GM23338 (cell line): ENCODE data around the gene GDI2.

Experiments used
- CREB1 ChIP-seq: fragments of 250-450 bp; sonication (Bioruptor Pico); IDR thresholded peaks from 2 replicates; pipeline ENCODE4 v1.5.0; 2020; ENCODE audit warnings: low read depth, mild to moderate bottlenecking, moderate library complexity
- EZH2 ChIP-seq: fragments of 200-600 bp; sonication (generic); IDR thresholded peaks from one replicate; pipeline ENCODE4 v1.8.0; 2017; ENCODE audit warnings: antibody characterized with exemption, mild to moderate bottlenecking, low read depth; ENCODE audit not compliant: unreplicated experiment
- EZH2phosphoT487 ChIP-seq: fragments of 200-600 bp; sonication (generic); IDR thresholded peaks from one replicate; pipeline ENCODE4 v1.8.1; 2018; ENCODE audit warnings: antibody characterized with exemption; ENCODE audit not compliant: unreplicated experiment
- JUNB ChIP-seq: IDR thresholded peaks from one replicate; pipeline ENCODE4 v1.6.1; 2016; ENCODE audit warnings: antibody characterized with exemption; ENCODE audit not compliant: unreplicated experiment
- POLR2AphosphoS5 ChIP-seq: IDR thresholded peaks from 2 replicates; pipeline ENCODE4 v1.6.1; 2016; ENCODE audit warnings: antibody characterized with exemption, low read depth
- STAT1 ChIP-seq: IDR thresholded peaks from one replicate; pipeline ENCODE4 v1.6.1; 2016; ENCODE audit warnings: antibody characterized with exemption; ENCODE audit not compliant: unreplicated experiment
- ZNF114 ChIP-seq: fragments of 250-450 bp; sonication (Bioruptor Pico); IDR thresholded peaks from 2 replicates; pipeline ENCODE4 v1.5.0; 2020; ENCODE audit warnings: mild to moderate bottlenecking, moderate library complexity
- TF ChIP-seq, protein P1 (sequence below), 2 experiments: fragments of 200-600 bp in 1 of 2; sonication (generic) in 1 of 2; conservative IDR thresholded peaks; 2 replicates each; pipeline versions ENCODE4 v1.5.1 to v1.6.1; 2016 to 2017; ENCODE audit warnings: antibody characterized with exemption in 2 of 2, low read depth in 2 of 2, mild to moderate bottlenecking in 2 of 2, moderate library complexity in 1 of 2
- TF ChIP-seq, protein P2 (sequence below): fragments of 250-450 bp; sonication (Bioruptor Pico); IDR thresholded peaks from 2 replicates; pipeline ENCODE4 v1.5.0; 2020; ENCODE audit warnings: mild to moderate bottlenecking, moderate library complexity
- TF ChIP-seq, protein P3 (sequence below): IDR thresholded peaks from one replicate; pipeline ENCODE4 v1.6.1; 2018; ENCODE audit warnings: antibody characterized with exemption; ENCODE audit not compliant: unreplicated experiment
- TF ChIP-seq, protein P4 (sequence below): IDR thresholded peaks from 2 replicates; pipeline ENCODE4 v1.6.1; 2016; ENCODE audit warnings: antibody characterized with exemption

DNA sequence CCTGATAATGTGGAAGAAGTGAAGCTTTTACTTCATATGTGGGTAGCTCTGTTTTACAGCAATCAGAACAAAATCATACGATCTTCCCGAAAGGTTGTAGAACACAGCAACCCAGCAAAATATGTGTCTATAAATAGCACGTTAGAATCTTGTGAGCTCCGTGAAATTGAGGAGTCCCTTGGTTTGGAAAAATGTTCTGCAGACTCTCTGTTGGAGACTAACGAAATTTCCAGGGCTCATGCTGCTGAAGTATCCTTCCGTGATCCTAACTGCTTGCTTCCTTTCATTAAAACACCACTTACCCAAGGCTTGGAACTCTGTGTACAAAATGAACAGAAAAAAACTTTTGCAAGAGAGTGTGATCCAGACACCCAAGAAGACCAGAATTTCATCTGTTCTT, 71.1 kb downstream of the GDI2 start:
- TF ChIP-seq, protein P1, sequence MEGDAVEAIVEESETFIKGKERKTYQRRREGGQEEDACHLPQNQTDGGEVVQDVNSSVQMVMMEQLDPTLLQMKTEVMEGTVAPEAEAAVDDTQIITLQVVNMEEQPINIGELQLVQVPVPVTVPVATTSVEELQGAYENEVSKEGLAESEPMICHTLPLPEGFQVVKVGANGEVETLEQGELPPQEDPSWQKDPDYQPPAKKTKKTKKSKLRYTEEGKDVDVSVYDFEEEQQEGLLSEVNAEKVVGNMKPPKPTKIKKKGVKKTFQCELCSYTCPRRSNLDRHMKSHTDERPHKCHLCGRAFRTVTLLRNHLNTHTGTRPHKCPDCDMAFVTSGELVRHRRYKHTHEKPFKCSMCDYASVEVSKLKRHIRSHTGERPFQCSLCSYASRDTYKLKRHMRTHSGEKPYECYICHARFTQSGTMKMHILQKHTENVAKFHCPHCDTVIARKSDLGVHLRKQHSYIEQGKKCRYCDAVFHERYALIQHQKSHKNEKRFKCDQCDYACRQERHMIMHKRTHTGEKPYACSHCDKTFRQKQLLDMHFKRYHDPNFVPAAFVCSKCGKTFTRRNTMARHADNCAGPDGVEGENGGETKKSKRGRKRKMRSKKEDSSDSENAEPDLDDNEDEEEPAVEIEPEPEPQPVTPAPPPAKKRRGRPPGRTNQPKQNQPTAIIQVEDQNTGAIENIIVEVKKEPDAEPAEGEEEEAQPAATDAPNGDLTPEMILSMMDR (conservative IDR thresholded peaks at IDR 0.05; ENCODE audit: low read depth in 2 of 2): no peak
- no peak for TF ChIP-seq EZH2
- TF ChIP-seq, protein P2, sequence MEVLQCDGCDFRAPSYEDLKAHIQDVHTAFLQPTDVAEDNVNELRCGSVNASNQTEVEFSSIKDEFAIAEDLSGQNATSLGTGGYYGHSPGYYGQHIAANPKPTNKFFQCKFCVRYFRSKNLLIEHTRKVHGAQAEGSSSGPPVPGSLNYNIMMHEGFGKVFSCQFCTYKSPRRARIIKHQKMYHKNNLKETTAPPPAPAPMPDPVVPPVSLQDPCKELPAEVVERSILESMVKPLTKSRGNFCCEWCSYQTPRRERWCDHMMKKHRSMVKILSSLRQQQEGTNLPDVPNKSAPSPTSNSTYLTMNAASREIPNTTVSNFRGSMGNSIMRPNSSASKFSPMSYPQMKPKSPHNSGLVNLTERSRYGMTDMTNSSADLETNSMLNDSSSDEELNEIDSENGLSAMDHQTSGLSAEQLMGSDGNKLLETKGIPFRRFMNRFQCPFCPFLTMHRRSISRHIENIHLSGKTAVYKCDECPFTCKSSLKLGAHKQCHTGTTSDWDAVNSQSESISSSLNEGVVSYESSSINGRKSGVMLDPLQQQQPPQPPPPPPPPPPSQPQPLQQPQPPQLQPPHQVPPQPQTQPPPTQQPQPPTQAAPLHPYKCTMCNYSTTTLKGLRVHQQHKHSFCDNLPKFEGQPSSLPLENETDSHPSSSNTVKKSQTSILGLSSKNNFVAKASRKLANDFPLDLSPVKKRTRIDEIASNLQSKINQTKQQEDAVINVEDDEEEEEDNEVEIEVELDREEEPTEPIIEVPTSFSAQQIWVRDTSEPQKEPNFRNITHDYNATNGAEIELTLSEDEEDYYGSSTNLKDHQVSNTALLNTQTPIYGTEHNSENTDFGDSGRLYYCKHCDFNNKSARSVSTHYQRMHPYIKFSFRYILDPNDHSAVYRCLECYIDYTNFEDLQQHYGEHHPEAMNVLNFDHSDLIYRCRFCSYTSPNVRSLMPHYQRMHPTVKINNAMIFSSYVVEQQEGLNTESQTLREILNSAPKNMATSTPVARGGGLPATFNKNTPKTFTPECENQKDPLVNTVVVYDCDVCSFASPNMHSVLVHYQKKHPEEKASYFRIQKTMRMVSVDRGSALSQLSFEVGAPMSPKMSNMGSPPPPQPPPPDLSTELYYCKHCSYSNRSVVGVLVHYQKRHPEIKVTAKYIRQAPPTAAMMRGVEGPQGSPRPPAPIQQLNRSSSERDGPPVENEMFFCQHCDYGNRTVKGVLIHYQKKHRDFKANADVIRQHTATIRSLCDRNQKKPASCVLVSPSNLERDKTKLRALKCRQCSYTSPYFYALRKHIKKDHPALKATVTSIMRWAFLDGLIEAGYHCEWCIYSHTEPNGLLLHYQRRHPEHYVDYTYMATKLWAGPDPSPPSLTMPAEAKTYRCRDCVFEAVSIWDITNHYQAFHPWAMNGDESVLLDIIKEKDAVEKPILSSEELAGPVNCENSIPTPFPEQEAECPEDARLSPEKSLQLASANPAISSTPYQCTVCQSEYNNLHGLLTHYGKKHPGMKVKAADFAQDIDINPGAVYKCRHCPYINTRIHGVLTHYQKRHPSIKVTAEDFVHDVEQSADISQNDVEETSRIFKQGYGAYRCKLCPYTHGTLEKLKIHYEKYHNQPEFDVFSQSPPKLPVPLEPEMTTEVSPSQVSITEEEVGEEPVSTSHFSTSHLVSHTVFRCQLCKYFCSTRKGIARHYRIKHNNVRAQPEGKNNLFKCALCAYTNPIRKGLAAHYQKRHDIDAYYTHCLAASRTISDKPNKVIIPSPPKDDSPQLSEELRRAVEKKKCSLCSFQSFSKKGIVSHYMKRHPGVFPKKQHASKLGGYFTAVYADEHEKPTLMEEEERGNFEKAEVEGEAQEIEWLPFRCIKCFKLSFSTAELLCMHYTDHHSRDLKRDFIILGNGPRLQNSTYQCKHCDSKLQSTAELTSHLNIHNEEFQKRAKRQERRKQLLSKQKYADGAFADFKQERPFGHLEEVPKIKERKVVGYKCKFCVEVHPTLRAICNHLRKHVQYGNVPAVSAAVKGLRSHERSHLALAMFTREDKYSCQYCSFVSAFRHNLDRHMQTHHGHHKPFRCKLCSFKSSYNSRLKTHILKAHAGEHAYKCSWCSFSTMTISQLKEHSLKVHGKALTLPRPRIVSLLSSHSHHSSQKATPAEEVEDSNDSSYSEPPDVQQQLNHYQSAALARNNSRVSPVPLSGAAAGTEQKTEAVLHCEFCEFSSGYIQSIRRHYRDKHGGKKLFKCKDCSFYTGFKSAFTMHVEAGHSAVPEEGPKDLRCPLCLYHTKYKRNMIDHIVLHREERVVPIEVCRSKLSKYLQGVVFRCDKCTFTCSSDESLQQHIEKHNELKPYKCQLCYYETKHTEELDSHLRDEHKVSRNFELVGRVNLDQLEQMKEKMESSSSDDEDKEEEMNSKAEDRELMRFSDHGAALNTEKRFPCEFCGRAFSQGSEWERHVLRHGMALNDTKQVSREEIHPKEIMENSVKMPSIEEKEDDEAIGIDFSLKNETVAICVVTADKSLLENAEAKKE (CRISPR knock-in tag): no peak
- no peak for TF ChIP-seq JUNB
- TF ChIP-seq, protein P3, sequence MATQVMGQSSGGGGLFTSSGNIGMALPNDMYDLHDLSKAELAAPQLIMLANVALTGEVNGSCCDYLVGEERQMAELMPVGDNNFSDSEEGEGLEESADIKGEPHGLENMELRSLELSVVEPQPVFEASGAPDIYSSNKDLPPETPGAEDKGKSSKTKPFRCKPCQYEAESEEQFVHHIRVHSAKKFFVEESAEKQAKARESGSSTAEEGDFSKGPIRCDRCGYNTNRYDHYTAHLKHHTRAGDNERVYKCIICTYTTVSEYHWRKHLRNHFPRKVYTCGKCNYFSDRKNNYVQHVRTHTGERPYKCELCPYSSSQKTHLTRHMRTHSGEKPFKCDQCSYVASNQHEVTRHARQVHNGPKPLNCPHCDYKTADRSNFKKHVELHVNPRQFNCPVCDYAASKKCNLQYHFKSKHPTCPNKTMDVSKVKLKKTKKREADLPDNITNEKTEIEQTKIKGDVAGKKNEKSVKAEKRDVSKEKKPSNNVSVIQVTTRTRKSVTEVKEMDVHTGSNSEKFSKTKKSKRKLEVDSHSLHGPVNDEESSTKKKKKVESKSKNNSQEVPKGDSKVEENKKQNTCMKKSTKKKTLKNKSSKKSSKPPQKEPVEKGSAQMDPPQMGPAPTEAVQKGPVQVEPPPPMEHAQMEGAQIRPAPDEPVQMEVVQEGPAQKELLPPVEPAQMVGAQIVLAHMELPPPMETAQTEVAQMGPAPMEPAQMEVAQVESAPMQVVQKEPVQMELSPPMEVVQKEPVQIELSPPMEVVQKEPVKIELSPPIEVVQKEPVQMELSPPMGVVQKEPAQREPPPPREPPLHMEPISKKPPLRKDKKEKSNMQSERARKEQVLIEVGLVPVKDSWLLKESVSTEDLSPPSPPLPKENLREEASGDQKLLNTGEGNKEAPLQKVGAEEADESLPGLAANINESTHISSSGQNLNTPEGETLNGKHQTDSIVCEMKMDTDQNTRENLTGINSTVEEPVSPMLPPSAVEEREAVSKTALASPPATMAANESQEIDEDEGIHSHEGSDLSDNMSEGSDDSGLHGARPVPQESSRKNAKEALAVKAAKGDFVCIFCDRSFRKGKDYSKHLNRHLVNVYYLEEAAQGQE: no peak
- TF ChIP-seq POLR2AphosphoS5: no peak
- TF ChIP-seq CREB1 (CRISPR knock-in tag): no peak
- TF ChIP-seq, protein P4, sequence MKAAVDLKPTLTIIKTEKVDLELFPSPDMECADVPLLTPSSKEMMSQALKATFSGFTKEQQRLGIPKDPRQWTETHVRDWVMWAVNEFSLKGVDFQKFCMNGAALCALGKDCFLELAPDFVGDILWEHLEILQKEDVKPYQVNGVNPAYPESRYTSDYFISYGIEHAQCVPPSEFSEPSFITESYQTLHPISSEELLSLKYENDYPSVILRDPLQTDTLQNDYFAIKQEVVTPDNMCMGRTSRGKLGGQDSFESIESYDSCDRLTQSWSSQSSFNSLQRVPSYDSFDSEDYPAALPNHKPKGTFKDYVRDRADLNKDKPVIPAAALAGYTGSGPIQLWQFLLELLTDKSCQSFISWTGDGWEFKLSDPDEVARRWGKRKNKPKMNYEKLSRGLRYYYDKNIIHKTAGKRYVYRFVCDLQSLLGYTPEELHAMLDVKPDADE: no peak
- no peak for TF ChIP-seq ZNF114 (CRISPR knock-in tag)
- TF ChIP-seq EZH2phosphoT487: no peak
- TF ChIP-seq STAT1: no peak
